Loucy (cell line): ENCODE data around the gene TRMT5.

ENCODE experiments used
- CTCF ChIP-seq: fragments of 200-600 bp; sonication (generic); conservative IDR thresholded peaks from 2 replicates; pipeline ENCODE4 v1.5.1; 2014; ENCODE audit warnings: mild to moderate bottlenecking, antibody characterized with exemption, low read length
- EZH2phosphoT487 ChIP-seq: fragments of 200-600 bp; IDR thresholded peaks from 2 replicates; pipeline ENCODE4 v1.6.1; 2018; ENCODE audit warnings: antibody characterized with exemption, mild to moderate bottlenecking, moderate library complexity, borderline replicate concordance

- TF ChIP-seq EZH2phosphoT487 (no peak), CTCF (no peak)
These were observed 36.7 kb downstream of the TRMT5 start for GRCh38 chr14:60944204-60944603.
